GM19099 (cell line): ENCODE data around the gene IGF2BP2.

Experiments used
- POLR2A ChIP-seq: IDR thresholded peaks from 3 replicates; pipeline ENCODE4 v1.6.1; 2011; ENCODE audit warnings: low read depth; ENCODE audit not compliant: insufficient read length; ENCODE audit errors: extremely low read depth

The IGF2BP2 gene

GRCh38 chr3:185825006-185825638 lies at the start of gene IGF2BP2:
IGF2BP2 (minus strand) TSS chr3:185825042; CDS start chr3:185824960, 82 bp downstream.
- no peak for TF ChIP-seq POLR2A

- no peak for TF ChIP-seq POLR2A
Measured at GRCh38 chr3:185874119-185874518, 49.3 kb upstream of the IGF2BP2 start.

- TF ChIP-seq POLR2A = no peak
Measured at GRCh38 chr3:185867650-185868049, 42.8 kb upstream of the IGF2BP2 start.

- TF ChIP-seq POLR2A = no peak
Measured at GRCh38 chr3:185866995-185867394, 42.2 kb upstream of the IGF2BP2 start.

GRCh38 chr3:185866555-185866954 lies 41.7 kb upstream of the IGF2BP2 start:
- TF ChIP-seq POLR2A = no peak

GRCh38 chr3:185865247-185865646 lies 40.4 kb upstream of the IGF2BP2 start:
- TF ChIP-seq POLR2A = no peak

- no peak for TF ChIP-seq POLR2A
Measured at GRCh38 chr3:185864767-185865166, 39.9 kb upstream of the IGF2BP2 start.

GRCh38 chr3:185862920-185863319 lies 38.1 kb upstream of the IGF2BP2 start:
- TF ChIP-seq POLR2A = no peak

- TF ChIP-seq POLR2A = no peak
Measured at GRCh38 chr3:185859294-185859972, 34.6 kb upstream of the IGF2BP2 start.

- TF ChIP-seq POLR2A = no peak
Measured at GRCh38 chr3:185858502-185859225, 33.8 kb upstream of the IGF2BP2 start.

- TF ChIP-seq POLR2A = no peak
Measured at GRCh38 chr3:185857208-185857607, 32.4 kb upstream of the IGF2BP2 start.

- no peak for TF ChIP-seq POLR2A
Measured at GRCh38 chr3:185856652-185857051, 31.8 kb upstream of the IGF2BP2 start.

- TF ChIP-seq POLR2A = no peak
Measured at GRCh38 chr3:185852635-185853034, 27.8 kb upstream of the IGF2BP2 start.

- no peak for TF ChIP-seq POLR2A
Measured at GRCh38 chr3:185851959-185852358, 27.1 kb upstream of the IGF2BP2 start.

GRCh38 chr3:185851046-185851445 lies 26.2 kb upstream of the IGF2BP2 start:
- no peak for TF ChIP-seq POLR2A

GRCh38 chr3:185847506-185847905 lies 22.7 kb upstream of the IGF2BP2 start:
- TF ChIP-seq POLR2A = no peak
